ENCODE measurements around the gene SEC24C.
A peak's percentile ranks its signal among the peaks of the same experiment; 100 is the strongest.
"Not testable (repeated sequence)": the region's sequence is repeated elsewhere in the genome, so short reads cannot be mapped to it uniquely, and the experiment has no call there.

Gene SEC24C

DNA sequence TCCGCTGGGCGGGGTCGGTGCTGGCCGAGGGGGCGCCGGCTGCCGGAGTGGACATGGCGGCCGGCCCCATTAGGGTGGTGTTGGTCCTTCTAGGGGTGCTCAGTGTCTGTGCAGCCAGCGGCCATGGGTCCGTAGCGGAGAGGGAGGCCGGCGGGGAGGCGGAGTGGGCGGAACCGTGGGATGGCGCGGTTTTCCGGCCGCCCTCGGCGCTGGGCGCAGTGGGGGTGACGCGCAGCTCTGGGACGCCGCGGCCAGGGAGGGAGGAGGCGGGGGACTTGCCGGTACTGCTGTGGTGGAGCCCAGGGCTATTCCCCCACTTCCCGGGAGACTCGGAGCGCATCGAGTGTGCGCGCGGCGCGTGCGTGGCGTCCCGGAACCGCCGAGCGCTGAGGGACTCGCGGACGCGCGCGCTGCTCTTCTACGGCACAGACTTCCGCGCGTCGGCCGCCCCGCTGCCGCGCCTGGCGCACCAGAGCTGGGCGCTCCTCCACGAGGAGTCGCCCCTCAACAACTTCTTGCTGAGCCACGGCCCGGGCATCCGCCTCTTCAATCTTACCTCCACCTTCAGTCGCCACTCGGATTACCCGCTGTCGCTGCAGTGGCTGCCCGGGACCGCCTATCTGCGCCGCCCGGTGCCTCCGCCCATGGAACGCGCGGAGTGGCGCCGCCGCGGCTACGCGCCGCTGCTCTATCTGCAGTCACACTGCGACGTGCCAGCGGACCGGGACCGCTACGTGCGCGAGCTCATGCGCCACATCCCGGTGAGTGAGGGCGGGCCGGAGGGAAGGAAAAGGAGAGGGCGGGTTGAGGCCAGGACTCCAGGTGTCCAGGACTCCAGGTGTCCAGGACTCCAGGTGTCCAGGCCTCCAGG, 28.3 kb downstream of the SEC24C start:
- no peak for FAIRE-seq

DNA sequence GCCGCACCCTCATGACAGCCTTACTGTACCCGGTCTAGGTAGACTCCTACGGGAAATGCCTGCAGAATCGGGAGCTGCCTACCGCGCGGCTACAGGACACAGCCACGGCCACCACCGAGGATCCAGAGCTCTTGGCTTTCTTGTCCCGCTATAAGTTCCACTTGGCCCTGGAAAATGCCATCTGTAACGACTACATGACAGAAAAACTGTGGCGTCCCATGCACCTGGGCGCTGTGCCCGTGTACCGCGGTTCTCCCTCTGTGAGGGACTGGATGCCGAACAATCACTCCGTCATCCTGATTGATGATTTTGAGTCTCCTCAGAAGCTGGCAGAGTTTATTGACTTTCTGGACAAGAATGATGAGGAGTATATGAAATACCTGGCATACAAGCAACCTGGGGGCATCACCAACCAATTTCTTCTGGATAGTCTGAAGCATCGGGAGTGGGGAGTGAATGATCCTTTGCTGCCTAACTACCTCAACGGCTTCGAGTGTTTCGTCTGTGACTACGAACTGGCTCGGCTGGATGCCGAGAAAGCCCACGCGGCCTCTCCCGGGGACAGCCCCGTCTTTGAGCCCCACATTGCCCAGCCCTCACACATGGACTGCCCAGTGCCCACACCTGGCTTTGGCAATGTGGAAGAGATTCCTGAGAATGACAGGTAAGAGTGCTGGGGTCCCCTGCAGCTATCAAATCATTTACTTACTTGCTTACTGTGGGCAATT, 29.1 kb downstream of the SEC24C start:
- FAIRE-seq = no peak

DNA sequence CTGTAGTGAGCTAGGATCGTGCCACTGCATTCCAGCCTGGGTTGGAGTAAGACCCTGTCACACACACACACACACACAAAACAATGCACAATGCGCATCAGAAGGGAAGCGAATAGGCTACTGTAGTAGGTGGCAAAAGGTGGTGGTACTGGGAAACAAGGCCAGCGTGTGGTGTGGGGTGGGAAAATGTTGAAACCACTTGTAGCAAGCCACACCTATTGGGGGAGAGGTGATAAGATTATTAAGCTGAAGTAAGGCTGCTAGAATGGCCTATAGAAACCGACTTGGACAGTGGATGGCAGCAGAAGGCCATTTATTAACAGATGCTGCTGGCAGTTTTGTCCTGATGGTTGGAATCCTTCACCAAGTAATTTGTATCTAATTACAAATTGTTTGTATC, 30.5 kb downstream of the SEC24C start:
- FAIRE-seq = no peak

DNA sequence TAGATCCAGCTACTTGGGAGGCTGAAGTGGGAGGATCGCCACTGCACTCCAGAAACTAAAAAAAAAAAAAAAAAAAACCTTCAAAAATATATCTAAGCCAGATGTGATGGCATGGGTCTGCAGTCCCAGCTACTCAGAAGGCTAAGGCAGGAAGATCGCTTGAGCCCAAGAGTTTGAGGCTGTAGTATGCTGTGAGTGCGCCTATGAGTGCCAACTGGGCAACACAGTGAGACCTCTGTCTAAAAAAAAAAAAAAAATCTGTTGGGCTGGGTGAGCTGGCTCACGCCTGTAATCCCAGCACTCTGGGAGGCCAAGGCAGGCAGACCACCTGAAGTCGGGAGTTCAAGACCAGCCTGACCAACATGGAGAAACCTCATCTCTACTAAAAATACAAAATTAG, 34.8 kb downstream of the SEC24C start:
- no peak for FAIRE-seq

DNA sequence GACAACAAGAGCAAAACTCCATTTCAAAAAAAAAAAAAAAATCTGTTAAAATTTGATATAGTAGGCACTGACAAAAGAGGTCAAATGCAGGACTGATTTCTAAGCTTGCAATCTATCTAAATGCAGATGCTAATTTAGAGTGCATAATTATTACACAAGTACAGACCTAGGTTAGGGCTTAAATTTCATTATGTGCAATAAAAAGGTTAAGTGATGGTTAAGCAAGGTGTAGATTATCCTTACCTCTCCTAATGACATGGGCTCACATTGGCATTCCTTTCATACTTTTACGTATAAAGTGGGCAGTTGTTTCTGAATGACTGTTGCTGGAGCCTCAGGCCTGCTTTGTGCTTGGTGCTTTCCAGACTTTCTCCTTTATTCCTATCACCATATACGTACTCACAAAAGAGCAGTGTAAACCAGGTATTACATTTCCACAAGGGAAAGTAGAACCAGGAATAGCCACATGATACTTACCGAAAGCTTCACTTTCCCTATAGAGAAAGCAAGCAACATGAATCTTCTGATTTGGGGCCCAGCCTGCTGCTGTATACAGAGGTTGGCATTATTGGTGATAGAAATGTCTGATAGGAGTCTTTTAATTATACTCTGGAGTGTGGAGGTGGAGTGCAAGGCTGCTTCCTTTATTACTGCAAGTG, 35.5 kb downstream of the SEC24C start:
- FAIRE-seq = no peak

DNA sequence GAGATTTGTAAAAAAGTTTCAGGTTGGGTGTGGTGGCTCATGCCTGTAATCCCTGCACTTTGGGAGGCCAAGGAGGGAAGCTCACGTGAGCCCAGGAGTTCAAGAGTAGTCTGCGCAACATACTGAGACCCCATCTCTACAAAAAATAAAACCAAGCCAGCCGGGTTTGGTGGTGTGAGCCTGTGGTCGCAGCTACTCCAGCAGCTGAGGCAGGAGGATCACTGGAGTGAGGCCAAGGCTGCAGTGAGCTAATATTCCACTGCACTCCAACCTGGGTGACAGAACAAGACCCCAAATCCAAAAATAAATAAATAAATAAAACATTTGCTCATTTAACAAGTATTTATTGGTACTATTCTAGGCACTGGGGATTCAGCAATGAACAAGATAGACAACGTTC, 36.1 kb downstream of the SEC24C start:
- no peak for FAIRE-seq

DNA sequence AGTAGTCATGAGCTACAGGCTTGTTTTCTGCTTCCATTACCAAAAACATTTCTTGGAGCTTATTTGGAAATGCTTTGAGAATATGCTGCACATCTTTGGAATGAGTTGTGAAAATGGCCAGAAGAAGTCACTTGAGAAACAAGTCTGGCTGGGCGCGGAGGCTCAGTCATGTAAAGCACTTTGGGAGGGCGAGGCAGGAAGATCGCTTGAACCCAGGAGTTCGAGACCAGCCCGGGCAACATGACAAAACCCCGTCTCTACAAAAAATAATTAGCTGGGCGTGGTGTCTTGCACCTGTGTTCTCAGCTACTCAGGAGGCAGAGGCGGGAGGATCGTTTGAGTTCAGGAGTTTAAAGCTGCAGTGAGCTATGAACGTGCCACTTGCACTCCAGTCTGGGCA, 36.8 kb downstream of the SEC24C start:
- FAIRE-seq = no peak

DNA sequence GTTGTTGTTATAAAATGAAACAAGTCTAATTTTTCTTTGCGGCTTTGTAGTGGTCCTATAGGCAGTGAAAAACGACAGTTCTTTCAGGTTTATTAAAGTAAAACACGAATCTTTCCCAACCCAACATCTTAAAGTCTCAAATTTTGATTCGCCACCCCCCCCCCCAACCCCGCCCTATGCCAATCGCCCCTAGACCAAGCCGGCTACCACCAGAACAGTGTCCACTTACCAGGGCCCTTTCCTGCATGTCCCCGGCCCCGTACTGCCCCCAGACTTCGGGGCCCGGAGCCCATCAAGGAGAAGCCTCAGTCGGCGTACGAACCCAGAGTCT, 37.3 kb downstream of the SEC24C start:
- FAIRE-seq = no peak

DNA sequence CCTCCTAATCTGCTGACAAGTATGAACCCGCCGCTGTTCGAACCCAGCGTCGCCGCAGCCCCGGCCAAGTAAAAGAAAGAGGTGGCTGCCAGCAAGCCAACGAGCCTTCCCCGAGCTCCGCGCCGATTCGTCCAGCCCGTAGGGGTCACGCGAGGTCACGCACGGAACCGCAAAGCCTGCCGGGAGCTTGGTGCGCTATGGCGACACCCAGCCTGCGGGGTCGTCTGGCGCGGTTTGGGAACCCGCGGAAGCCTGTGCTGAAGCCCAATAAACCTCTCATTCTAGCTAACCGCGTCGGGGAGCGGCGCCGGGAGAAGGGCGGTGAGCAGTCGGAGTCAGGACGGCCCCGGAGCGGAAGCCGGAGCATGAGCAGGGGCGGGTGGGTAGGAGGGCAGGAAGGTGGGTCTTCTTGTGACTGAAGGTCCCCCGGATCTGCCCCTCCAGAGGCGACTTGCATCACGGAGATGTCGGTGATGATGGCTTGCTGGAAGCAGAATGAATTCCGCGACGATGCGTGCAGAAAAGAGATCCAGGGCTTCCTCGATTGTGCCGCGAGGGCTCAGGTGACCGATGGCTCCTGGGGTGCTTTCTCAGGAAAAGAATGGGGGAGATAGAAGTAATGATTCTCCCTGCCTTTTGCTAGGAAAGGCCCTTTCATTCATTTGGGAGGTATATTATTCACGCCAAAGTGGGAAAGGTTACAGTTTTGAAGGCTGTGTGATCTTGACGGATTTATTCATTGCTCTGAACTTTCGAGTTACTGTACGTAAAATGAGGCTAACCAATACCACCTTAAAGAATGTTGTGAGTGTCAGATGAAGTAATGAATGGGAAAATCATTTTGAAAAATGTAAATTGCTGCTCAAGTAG, 37.9 kb downstream of the SEC24C start, which contains the start of gene CHCHD1:
Gene CHCHD1 (plus strand): TSS at position 170 of the 870 bp plus-strand sequence. CDS start 28 bp downstream, at position 198.
- FAIRE-seq = no peak

DNA sequence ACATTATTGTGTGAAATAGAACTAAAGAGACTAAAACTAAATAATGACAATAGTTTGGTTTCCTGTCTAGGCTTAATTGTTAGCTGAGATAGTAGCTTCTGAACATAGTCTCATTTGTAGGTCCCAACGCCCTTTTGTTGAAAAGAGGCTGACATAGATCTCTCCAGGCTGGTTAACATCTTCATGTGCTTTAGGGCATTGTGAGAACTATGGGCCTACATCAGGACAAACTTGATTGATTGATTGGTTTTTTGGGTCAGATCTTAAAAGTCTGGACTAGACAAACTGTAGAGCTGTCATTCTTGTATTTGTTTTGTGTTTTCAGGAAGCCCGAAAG, 38.5 kb downstream of the SEC24C start:
- no peak for FAIRE-seq

DNA sequence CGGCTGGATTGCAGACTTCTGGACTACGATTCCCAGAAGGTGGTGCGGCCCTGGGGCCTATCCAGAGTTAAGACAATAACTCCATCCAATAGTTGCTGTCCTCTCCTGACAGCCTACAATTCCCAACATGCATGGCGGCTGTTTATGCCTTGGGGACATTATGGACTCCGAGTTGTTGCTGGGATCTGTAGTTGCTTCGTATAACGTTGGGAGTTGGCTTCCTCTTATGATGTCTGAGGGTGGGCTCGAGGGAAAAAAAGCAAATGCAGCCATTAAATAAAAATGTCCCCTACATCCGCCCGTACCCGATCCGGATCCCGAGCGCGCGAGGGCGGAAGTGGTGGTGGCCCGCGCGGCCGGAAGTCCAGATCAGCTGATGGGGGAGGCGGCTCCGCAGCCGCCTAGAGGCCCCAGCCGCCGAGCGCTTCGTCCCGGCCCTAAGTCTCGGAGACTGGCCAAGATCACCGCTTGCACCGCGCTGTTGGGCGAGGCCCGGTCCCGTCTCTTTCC, 41.1 kb downstream of the SEC24C start, which contains the start of gene ZSWIM8:
Gene ZSWIM8 (plus strand): TSS at position 396 of the 510 bp plus-strand sequence. CDS start 273 bp downstream, outside the sequence.
- peak; percentile 43 for FAIRE-seq

DNA sequence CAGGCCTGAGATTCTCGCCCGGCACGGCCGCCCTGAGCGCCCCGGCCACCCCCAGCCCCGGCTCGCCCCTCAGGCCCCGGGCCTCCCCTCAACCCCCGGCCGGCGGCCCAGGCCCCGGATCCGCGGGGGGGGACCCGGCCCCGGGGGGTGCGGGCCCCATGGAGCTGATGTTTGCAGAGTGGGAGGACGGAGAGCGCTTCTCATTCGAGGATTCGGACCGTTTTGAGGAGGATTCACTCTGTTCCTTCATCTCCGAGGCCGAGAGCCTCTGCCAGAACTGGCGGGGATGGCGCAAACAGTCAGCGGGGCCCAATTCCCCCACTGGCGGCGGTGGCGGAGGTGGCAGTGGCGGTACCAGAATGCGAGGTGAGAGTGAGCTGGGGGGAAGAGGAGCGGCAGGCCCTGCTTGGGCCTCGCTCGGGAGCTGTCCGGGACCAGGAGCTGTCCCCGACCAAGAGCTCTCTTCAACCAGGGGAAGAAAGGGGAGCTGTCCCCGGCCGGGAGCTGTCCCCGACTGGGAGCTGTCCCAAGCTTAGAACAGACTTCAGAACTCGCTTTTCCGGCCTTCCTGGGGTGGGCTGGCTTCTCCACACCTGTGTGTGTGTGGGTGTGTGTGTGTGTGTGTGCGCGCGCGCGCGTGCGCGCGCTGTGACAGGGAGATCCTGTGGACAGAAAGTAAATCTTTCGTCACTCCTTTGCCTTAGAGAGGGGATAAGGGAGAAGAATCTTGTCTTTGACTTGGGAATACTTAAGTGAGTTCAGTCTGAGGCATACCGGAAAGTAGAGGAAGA, 41.7 kb downstream of the SEC24C start:
- FAIRE-seq = no peak

DNA sequence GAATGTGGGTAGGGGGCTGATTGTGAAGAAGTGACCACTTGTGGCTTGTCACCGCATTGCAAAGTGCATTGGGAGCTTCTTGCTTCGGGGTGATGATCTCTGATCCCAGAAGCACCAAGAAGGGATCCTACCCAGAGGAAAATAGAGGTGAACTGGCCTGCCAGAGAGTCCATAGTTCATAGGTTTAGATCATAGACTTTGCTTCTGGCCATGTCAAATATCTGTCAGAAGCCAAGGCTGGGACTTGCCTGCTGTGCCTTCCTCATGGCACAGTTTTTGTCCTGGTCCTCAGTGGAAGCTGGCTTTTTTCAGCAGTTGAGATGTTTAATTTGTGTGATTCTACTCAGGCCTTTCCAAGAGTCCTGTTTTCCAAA, 42.3 kb downstream of the SEC24C start:
- no peak for FAIRE-seq

DNA sequence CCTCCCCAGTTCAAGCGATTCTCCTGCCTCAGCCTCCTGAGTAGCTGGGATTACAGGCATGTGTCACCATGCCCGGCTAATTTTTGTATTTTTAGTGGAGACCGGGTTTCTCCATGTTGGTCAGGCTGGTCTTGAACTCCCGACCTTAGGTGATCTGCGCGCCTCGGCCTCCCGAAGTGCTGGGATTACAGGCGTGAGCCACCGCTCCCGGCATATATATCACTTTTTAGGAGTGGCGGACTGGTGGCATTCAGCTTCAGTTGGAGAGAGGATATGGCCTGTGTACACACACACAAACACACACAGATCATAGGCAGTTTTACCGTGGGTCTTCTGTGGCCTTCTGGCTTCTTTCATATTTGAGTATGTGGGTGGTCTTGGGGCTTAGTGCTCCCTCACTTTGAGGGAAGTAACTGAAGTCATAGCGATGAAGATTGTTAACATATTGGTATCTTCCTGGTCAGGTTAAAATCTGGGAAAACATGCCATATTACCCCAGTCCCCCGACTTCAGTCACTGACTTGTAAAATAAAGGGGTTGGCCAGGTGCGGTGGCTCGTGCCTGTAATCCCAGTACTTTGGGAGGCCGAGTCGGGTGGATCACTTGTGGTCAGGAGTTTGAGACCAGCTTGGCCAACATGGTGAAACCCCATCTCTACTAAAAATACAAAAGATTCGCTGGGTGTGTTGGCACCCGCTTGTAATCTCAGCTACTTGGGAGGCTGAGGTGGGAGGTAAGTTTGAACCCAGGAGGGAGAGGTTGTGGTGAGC, 43.0 kb downstream of the SEC24C start:
- not testable (repeated sequence) for FAIRE-seq

DNA sequence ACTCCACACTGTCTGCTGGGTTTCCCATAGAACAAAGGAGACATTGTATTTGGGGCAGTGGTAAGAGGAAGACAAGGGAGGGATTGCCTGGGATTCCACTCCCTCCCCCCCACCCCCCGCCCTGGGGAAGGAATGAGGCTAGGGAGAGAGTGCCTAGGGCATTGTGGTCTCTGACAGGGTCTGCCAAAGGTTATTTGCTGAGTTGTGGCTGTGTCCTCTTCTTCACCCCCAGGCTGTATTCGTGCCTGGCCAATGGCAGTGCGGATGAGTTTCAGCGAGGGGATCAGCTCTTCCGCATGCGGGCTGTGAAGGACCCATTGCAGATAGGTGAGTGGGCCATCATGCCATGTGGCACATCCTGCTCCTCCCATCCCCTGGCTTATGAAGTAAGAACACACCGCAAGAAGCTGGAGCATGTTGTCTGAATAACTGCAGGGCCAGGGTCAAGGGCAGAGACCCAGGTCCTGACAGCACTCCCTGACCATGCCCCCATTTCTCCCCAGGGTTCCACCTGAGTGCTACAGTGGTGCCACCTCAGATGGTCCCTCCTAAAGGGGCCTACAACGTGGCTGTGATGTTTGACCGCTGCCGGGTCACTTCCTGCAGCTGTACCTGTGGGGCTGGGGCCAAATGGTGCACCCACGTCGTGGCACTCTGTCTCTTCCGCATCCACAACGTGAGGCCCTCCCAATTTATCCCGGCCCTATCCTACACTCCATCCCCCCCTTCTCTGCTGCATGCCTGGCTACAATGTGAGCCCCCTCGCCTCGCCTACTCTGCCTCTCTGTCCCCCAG, 44.9 kb downstream of the SEC24C start:
- no peak for FAIRE-seq

DNA sequence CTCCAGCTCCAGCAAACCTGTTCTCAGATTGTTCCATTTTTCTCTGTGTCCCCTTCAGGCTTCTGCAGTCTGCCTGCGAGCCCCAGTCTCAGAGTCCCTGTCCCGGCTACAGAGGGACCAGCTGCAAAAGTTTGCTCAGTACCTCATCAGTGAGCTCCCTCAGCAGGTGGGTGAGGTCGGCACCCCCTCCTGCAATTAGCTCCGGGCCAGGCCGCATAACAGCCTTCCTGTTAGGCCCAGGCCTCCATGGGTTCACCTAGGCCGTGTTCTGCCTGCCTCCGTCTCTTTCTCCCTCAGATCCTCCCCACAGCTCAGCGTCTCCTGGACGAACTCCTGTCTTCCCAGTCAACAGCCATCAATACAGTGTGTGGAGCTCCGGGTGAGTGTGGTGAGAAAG, 45.5 kb downstream of the SEC24C start:
- FAIRE-seq = no peak

DNA sequence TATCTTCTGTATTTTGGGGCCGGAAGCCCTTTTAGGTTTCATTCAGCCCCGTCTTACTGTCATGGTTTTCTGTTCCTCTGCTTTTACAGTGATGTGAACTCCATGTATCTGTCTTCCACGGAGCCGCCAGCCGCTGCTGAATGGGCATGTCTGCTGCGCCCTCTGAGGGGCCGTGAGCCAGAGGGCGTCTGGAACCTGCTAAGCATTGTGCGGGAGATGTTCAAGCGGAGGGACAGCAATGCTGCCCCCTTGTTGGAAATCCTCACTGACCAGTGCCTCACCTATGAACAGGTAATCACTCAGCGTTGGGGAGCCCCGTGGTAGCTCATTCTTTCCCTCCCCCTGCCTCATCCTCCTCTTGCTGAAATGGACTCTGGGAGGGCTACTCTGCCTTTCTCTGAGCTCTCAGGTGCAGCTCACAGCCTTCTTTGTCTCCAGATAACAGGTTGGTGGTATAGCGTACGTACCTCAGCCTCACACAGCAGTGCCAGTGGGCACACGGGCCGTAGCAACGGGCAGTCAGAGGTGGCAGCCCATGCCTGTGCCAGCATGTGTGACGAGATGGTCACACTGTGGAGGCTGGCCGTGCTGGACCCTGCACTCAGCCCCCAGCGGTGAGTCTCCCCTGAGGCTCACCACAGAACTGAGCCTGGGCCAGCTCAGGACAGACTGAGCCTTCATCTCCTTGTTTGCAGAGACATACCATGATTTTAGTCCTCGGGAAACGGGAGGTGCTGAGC, 46.9 kb downstream of the SEC24C start:
- FAIRE-seq = no peak

DNA sequence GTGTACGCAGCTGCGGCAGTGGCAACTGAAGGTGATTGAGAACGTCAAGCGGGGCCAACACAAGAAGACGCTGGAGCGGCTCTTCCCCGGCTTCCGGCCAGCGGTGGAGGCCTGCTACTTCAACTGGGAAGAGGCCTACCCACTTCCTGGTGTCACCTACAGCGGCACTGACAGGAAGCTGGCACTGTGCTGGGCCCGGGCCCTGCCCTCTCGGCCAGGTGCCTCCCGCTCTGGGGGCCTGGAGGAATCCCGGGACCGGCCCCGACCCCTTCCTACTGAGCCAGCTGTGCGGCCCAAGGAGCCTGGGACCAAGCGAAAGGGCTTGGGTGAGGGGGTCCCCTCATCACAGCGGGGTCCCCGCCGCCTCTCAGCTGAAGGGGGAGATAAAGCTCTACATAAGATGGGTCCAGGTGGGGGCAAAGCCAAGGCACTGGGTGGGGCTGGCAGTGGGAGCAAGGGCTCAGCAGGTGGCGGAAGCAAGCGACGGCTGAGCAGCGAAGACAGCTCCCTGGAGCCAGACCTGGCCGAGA, 47.8 kb downstream of the SEC24C start:
- FAIRE-seq = no peak

DNA sequence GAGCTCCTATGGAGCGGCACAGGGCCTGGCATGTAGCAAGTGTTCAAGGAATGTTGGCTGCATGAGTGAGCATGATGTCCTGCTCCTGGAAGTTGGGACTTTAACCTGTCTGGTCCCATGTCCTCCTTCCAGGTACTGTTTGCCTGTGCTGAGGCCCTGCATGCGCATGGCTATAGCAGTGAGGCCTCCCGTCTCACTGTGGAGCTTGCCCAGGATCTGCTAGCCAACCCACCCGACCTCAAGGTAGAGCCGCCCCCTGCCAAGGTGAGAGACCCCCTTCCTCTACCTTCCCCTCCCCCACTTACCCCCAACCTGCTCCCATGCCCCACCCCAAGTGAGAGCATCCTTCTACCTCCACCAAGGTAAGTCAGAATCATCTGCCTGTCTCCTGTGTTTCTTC, 49.3 kb downstream of the SEC24C start:
- FAIRE-seq = no peak

All from colon (tissue), 2 donors.